Measurements from ENCODE around the gene MAP2K3. TPM values are rescaled to one million over a fixed set of nuclear protein-coding genes. Genes with fewer than 3 reads are reported as not detected.
A peak's percentile ranks its signal among the peaks of the same experiment; 100 is the strongest.
"Not testable (repeated sequence)": the region's sequence is repeated elsewhere in the genome, so short reads cannot be mapped to it uniquely, and the experiment has no call there.

Gene MAP2K3
- total and polyA plus RNA-seq, 11 donors, result 29.4 to 170 (median 54.4) TPM

DNA sequence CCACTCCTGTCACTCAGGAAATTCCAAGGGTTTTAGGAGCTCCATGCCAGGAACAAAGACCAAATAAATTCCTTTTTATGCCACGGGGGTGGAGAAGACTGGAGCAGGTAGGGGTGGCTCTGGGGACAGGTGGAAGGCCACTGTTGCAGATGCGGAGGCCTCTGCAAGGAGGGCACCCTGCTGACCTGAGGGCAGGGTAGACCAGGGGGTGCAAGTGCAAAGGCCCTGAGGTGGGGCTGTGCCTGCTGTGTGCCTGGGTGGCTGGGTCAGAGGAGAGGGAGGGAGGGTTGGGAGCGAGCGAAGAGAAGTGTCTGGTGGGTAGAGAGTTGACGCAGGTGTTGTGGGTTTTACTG is 22.7 kb downstream of the MAP2K3 start:
- H3K27ac ChIP-seq; intact Hi-C loops (cut with DNase I); H3K4me3 ChIP-seq; ATAC-seq; H3K27me3 ChIP-seq: not testable (repeated sequence)
- 37 to 76% (median 67%) methylated on average over 3 to 5 of the region's 5 CpGs for WGBS, 4 donors
- peak in 1 of 5 donors; percentile 3 for DNase-seq
- Histone ChIP-seq H3K4me1 (peaks cover 0 to 19% (median 5%) of the 10 kb centered on the region in 12 donors), H3K9me3 (peaks cover 0 to 14% (median 7%) of the 10 kb centered on the region in 12 donors), H3K36me3 (peaks cover 2 to 90% (median 61%) of the 10 kb centered on the region in 9 donors)

DNA sequence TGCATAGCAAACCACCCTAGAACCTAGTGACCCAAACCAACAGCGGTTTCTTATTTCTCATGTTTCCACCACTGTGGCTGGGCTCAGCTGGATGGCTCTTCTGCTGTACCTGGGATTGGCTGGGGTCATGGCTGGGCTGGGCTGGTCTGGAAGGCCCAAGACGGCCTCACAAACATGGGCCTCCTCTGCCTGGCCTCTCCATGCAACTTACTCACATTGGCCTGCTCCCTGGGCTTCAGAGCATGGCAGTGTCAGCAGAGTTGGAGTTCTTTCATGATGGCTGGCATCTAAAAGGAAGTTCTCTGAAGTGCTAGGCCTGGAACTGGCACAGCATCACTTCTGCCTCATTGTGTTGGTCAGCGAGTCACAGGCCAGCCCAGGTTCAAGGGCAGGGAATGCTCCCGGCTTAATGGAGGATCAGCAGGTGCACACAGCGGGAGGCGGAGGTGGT is 24.4 kb downstream of the MAP2K3 start:
- DNase-seq; H3K4me3 ChIP-seq; H3K27me3 ChIP-seq; intact Hi-C loops (cut with DNase I); H3K27ac ChIP-seq; ATAC-seq: not testable (repeated sequence)
- Histone ChIP-seq H3K36me3 (peaks cover 0 to 88% (median 53%) of the 10 kb centered on the region in 9 donors), H3K9me3 (peaks cover 0 to 14% (median 7%) of the 10 kb centered on the region in 12 donors), H3K4me1 (peaks cover 0 to 19% (median 5%) of the 10 kb centered on the region in 12 donors)
- 92 to 96% (median 93%) methylated on average over 6 of the region's 6 CpGs for WGBS, 4 donors

DNA sequence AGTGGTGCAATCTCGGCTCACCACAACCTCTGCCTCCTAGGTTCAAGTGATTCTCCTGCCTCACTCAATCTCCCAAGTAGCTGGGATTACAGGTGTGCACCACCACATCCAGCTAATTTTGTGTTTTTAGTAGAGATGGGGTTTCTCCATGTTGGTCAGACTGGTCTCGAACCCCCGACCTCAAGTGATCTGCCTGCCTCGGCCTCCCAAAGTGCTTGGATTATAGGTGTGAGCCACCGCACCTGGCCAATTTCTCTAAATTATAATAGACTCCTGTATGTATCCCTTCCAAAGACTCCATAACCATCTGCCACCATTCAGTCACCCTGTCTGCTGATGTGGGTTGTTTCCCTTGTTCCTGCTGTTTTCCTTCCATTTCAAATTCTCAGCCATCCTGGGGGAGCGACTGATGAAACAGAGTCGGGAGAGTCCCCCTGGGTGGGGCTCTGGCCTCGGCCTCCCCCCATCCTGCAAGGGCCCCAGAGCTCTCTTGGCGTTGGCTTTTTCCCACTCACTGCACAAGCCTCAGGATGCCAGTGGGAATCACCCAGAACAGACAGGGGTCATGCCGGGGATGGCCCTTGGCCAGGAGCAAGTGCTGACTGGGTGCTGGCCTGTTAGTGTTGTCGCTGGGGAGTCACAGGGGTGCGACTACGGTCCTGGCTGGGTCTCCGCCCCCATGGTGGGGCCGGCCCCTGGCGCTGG is 25.7 kb downstream of the MAP2K3 start:
- intact Hi-C loops (cut with DNase I), result loop anchor here in 4 of 10 donors (10.0 kb wide), 3 partner anchors 65 to 205 kb away; partner anchors contain the start of gene KCNJ12 (in 1 of the 4)
- not testable (repeated sequence) for H3K27me3 ChIP-seq, H3K4me3 ChIP-seq
- WGBS, 4 donors, result 64 to 85% (median 74%) methylated on average over 16 of the region's 16 CpGs
- peaks cover 0 to 19% (median 5%) of the 10 kb centered on the region in 12 donors for H3K4me1 ChIP-seq
- peaks cover 0 to 14% (median 7%) of the 10 kb centered on the region in 12 donors for H3K9me3 ChIP-seq
- peak in 3 of 4 donors; percentile 3 to 22 (median 8) for ATAC-seq
- peaks cover 0 to 89% (median 50%) of the 10 kb centered on the region in 9 donors for H3K36me3 ChIP-seq
- peak overlapping the region in 11 of 12 donors; percentile 22 to 74 (median 62) for H3K27ac ChIP-seq
- DNase-seq, result peak in 1 of 5 donors; percentile 56

DNA sequence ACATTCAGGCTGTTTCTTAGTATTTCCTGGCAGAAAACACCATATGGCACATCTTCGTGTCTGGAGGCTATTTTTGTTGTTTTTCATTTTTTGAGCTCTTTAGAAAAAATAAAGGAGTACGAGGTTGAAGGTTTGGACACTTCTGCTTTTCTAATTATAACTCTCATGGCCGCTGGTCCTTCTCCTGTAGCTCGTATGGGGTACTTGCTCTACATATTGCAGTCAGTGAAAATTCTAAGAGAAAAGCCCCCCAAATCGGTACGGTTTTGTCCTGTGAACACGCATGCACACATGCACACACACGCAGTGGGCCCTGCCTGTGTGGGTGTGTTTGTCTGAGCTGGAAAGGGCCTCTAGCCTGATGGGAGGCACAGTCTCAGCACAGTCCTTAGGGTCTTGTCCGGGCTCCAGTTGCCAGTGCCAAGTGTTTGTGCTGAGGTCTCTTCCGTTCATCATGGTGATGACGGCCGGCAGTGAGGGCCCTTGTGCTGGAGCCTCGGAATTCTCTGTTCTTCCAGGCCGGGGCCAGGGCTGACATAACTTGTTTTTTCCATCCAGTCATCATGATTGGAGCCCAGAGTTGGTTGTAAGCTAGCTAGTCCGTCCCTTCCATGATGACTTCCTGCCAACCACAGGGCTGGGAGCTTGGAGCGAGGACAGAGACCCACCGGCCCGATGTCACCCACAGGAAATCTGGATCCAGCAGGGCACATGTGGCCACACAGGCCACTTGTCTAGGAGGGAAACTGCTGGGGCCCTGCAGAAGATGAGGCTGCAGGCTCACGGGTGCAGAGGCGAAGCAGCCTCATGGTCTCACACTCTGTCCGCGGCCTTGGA is 26.5 kb downstream of the MAP2K3 start:
- peak overlapping the region in 11 of 12 donors; percentile 22 to 74 (median 62) for H3K27ac ChIP-seq
- peak; percentile 70 to 83 (median 78) for ATAC-seq
- H3K4me1 ChIP-seq, result peaks cover 0 to 19% (median 5%) of the 10 kb centered on the region in 12 donors
- 42 to 61% (median 54%) methylated on average over 13 to 22 of the region's 22 CpGs for WGBS, 4 donors
- intact Hi-C loops (cut with DNase I), result loop anchor here in 4 of 10 donors (10.0 kb wide), 3 partner anchors 64 to 204 kb away; partner anchors contain the start of gene KCNJ12 (in 1 of the 4)
- H3K27me3 ChIP-seq, H3K4me3 ChIP-seq: not testable (repeated sequence)
- DNase-seq, result peak; percentile 55 to 80 (median 68)
- peaks cover 0 to 14% (median 7%) of the 10 kb centered on the region in 12 donors for H3K9me3 ChIP-seq
- peaks cover 0 to 86% (median 44%) of the 10 kb centered on the region in 9 donors for H3K36me3 ChIP-seq

DNA sequence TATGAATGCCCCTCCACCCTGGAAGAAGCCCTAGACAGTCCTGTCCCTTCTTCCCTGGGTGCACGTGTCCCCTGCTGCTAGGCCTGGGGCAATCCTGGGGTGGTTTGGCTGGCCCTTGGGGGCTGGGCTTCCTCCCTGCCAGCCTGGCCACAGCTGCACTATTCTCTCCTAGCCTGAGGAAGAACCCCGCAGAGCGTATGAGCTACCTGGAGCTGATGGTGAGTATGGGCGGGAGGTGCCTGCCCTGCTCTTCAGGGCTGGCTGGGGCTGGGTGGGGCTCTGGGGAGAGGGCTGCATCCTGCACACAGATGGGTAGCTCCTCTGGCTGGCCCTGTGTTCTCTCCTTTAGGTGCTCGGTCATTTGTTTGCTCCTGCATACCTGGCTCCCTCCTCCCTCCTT is 28.8 kb downstream of the MAP2K3 start:
- intact Hi-C loops (cut with DNase I), result loop anchor here in 4 of 10 donors (10.0 kb wide), 3 partner anchors 61 to 201 kb away; partner anchors contain the start of gene KCNJ12 (in 1 of the 4)
- Histone ChIP-seq H3K9me3 (peaks cover 0 to 13% (median 7%) of the 10 kb centered on the region in 12 donors), H3K27ac (no peak overlapping the region), H3K4me3 (no peak overlapping the region), H3K27me3 (no peaks in the 10 kb centered on the region), H3K36me3 (peaks cover 0 to 63% (median 34%) of the 10 kb centered on the region in 9 donors), H3K4me1 (peaks cover 0 to 26% (median 7%) of the 10 kb centered on the region in 12 donors)
- peak in 1 of 5 donors; percentile 49 for DNase-seq
- 80 to 95% (median 92%) methylated on average over 4 to 5 of the region's 5 CpGs for WGBS, 4 donors
- no peak for ATAC-seq
- TF ChIP-seq, protein P1, sequence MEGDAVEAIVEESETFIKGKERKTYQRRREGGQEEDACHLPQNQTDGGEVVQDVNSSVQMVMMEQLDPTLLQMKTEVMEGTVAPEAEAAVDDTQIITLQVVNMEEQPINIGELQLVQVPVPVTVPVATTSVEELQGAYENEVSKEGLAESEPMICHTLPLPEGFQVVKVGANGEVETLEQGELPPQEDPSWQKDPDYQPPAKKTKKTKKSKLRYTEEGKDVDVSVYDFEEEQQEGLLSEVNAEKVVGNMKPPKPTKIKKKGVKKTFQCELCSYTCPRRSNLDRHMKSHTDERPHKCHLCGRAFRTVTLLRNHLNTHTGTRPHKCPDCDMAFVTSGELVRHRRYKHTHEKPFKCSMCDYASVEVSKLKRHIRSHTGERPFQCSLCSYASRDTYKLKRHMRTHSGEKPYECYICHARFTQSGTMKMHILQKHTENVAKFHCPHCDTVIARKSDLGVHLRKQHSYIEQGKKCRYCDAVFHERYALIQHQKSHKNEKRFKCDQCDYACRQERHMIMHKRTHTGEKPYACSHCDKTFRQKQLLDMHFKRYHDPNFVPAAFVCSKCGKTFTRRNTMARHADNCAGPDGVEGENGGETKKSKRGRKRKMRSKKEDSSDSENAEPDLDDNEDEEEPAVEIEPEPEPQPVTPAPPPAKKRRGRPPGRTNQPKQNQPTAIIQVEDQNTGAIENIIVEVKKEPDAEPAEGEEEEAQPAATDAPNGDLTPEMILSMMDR (IDR thresholded peaks at IDR 0.05), result no peak
- no peak for TF ChIP-seq POLR2A (IDR thresholded peaks at IDR 0.05)

DNA sequence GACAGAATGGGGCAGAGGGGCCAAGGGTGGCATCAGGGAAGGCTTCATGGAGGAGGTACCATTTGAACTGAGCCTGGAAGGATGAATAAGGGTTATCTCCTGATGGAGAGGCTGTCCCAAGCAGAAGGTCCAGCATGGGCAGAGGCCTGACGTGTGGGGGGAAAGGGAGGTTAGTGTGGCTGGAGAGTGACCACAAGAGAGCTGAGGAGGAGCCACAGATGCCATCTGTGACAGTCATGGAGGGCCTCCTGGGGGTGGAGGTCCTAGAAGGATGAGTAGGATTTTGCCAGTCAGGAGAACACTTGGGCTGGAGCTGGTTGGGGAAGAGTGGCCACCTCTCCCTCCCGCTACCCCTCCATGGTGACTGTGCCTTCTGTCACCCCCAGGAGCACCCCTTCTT is 29.2 kb downstream of the MAP2K3 start:
- not testable (repeated sequence) for ATAC-seq, H3K9me3 ChIP-seq, H3K27me3 ChIP-seq, H3K4me3 ChIP-seq, H3K27ac ChIP-seq
- 92 to 98% (median 95%) methylated on average over 2 of the region's 2 CpGs for WGBS, 4 donors
- Histone ChIP-seq H3K36me3 (peaks cover 0 to 59% (median 30%) of the 10 kb centered on the region in 9 donors), H3K4me1 (peaks cover 0 to 26% (median 7%) of the 10 kb centered on the region in 12 donors)
- peak in 1 of 5 donors; percentile 14 for DNase-seq
- intact Hi-C loops (cut with DNase I), result loop anchor here in 4 of 10 donors (10.0 kb wide), 3 partner anchors 61 to 201 kb away; partner anchors contain the start of gene KCNJ12 (in 1 of the 4)

DNA sequence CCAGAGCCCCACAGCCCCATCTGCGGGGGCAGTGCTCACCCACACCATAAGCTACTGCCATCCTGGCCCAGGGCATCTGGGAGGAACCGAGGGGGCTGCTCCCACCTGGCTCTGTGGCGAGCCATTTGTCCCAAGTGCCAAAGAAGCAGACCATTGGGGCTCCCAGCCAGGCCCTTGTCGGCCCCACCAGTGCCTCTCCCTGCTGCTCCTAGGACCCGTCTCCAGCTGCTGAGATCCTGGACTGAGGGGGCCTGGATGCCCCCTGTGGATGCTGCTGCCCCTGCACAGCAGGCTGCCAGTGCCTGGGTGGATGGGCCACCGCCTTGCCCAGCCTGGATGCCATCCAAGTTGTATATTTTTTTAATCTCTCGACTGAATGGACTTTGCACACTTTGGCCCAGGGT is 29.8 kb downstream of the MAP2K3 start:
- intact Hi-C loops (cut with DNase I), result loop anchor here in 4 of 10 donors (10.0 kb wide), 3 partner anchors 61 to 201 kb away; partner anchors contain the start of gene KCNJ12 (in 1 of the 4)
- WGBS, 4 donors, result 76 to 84% (median 78%) methylated on average over 6 to 7 of the region's 7 CpGs
- not testable (repeated sequence) for H3K27me3 ChIP-seq, H3K4me3 ChIP-seq, ATAC-seq, H3K27ac ChIP-seq, H3K9me3 ChIP-seq
- Histone ChIP-seq H3K4me1 (peaks cover 0 to 26% (median 7%) of the 10 kb centered on the region in 12 donors), H3K36me3 (peaks cover 0 to 54% (median 25%) of the 10 kb centered on the region in 9 donors)
- DNase-seq, result peak in 1 of 5 donors; percentile 58

DNA sequence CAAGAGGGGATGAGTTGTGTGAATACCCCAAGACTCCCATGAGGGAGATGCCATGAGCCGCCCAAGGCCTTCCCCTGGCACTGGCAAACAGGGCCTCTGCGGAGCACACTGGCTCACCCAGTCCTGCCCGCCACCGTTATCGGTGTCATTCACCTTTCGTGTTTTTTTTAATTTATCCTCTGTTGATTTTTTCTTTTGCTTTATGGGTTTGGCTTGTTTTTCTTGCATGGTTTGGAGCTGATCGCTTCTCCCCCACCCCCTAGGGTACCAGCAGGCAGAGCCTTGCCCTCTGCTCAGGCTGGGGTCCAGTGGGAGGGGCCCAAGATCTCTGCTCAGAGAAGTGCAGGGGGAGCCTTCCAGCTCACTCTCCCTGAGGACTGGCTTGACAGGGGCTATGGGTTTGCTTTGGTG is 30.2 kb downstream of the MAP2K3 start:
- peaks cover 0 to 49% (median 21%) of the 10 kb centered on the region in 9 donors for H3K36me3 ChIP-seq
- WGBS, 4 donors, result 92 to 96% (median 93%) methylated on average over 7 of the region's 7 CpGs

More for the DNA sequence above, 30.2 kb downstream of the MAP2K3 start:
- H3K4me1 ChIP-seq, result peaks cover 0 to 26% (median 7%) of the 10 kb centered on the region in 12 donors
- intact Hi-C loops (cut with DNase I), result loop anchor here in 4 of 10 donors (5.0 to 10.0 kb wide), 5 partner anchors 32 to 200 kb away; partner anchors contain the start of genes KCNJ12 (in 1 of the 4) and MAP2K3 (in 1 of the 4)
- H3K9me3 ChIP-seq, H3K27ac ChIP-seq, H3K4me3 ChIP-seq, H3K27me3 ChIP-seq, ATAC-seq: not testable (repeated sequence)
- peak in 1 of 5 donors; percentile 27 for DNase-seq
